Hematopoietic multipotent progenitor cell treated with erythropoietin and hydrocortisone succinate and interleukin-3 and kit ligand, for 6 days (in vitro differentiated cells): ENCODE measurements around the gene COA3.

Experiments used
- DNase-seq: peaks from one replicate; pipeline ENCODE4 v3.0.0-alpha.2; 2015

COA3 gene, protein sequence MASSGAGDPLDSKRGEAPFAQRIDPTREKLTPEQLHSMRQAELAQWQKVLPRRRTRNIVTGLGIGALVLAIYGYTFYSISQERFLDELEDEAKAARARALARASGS

DNA sequence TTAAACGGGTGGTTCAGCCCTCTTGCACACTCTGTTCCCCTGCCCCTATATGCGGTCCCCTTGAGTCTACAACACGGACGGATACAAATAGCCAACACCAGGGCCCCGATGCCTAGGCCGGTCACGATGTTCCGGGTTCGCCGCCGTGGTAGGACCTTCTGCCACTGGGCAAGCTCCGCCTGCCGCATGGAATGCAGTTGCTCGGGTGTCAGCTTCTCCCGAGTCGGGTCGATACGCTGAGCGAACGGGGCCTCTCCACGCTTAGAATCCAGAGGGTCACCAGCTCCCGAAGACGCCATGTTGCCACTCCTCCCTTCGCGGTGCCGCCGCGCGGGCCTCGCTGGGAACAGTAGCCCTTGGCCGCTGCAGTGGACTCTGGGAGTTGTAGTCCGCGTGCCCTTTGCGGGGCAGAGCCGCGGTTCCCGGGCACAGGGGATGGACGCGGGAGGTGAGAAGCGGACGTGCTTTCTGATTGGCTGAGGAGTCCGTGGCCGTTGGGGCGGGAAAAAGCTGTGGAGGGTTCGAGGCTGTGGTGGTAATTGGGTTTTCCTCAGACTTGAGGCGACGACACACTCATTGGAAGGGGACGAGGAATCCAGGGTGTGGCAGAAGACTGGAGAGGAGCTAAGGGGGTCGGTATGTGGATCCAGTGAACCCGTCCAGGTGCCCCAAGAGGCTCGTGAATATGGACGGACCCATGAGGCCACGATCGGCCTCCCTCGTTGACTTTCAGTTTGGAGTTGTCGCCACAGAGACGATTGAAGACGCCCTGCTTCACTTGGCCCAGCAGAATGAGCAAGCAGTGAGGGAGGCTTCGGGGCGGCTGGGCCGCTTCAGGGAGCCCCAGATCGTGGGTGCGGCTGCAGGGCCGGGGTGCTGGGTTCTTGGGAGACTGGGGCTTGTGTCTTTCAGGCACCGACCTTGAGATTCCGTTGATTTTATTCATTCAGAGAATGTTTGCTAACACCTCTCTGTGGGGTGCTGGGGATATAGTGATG lies at the start of gene COA3, which contains the start of gene CNTD1:
Gene COA3, minus strand, starts transcription at position 322 of the 998 bp plus-strand sequence. Its CDS starts 23 bp downstream, at position 299.
Gene CNTD1, plus strand, starts transcription at position 479 of the 998 bp plus-strand sequence. Its CDS starts 207 bp downstream, at position 686.
- DNase-seq, result peak; percentile 91

DNA sequence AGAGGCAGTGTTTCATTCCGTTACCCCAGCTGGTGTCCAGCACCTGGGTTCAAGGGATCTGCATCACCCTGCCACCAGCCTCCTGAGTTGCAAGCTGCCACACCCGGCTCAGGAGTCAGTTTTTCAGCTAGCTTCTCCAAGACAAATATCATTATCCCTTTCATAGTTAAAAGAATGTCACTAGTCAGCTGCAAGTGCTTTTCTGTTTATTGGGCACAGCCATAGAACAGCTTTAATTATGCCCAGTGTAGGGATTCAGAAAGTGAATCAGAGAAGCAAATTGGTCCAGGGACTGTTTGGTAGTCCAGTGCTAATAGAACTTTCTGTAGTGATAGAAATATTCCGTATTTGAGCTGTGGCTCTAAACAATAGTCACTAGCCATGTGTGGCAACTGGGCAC lies 49.6 kb upstream of the COA3 start:
- DNase-seq, result no peak

- no peak for DNase-seq
Measured at GRCh38 chr17:42846594-42847280, 48.2 kb upstream of the COA3 start.

- DNase-seq, result no peak
Measured at GRCh38 chr17:42845918-42846593, 47.6 kb upstream of the COA3 start.

- no peak for DNase-seq
Measured at GRCh38 chr17:42845556-42845917, 47.0 kb upstream of the COA3 start.

GRCh38 chr17:42844761-42845555 lies 46.5 kb upstream of the COA3 start:
- DNase-seq, result no peak

- DNase-seq, result no peak
Measured at GRCh38 chr17:42844271-42844670, 45.8 kb upstream of the COA3 start, which contains the start of gene AOC2. Gene AOC2 (plus strand): TSS chr17:42844580. CDS start chr17:42844627, 47 bp downstream.

DNA sequence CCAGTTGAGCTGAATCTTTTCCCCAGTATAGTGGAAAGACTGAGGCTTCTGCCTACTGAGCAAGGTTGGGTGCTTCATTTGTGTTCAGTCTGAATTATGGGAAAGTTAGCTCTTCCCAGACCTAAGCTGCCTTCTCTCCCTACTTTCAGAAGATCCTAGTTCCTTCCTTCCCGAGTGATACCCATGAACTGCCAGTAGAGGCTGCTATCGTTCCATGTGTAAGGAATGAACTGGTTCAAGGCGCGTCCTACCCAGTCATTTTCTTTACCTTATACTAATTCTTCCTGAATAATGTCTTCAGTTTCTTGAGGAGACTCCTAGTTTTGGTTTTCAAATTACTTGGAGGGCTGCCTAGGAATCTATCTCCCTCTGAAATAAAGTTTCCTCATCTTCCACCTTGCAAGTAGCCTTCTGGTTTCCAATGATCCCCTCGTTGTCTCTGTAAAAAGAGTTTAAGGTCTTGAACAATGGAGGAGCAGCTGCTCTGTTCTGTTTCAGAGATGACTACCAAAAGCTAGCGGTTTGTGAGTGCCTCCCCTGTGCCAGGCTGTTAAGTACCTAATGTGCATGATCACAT lies 44.9 kb upstream of the COA3 start:
- peak; percentile 80 for DNase-seq

GRCh38 chr17:42841975-42842685 lies 43.6 kb upstream of the COA3 start:
- no peak for DNase-seq

GRCh38 chr17:42835732-42836131 lies 37.2 kb upstream of the COA3 start:
- no peak for DNase-seq

GRCh38 chr17:42833767-42834422 lies 35.4 kb upstream of the COA3 start:
- peak; percentile 23 for DNase-seq

- peak; percentile 92 for DNase-seq
Measured at GRCh38 chr17:42832934-42833766, 34.6 kb upstream of the COA3 start, which contains the start of gene PSME3. Gene PSME3 (plus strand): TSS chr17:42833397. CDS start chr17:42833632, 235 bp downstream.

GRCh38 chr17:42832213-42832933 lies 33.9 kb upstream of the COA3 start:
- no peak for DNase-seq

- no peak for DNase-seq
Measured at GRCh38 chr17:42830971-42831370, 32.5 kb upstream of the COA3 start.

GRCh38 chr17:42827472-42827871 lies 29.0 kb upstream of the COA3 start:
- no peak for DNase-seq

DNA sequence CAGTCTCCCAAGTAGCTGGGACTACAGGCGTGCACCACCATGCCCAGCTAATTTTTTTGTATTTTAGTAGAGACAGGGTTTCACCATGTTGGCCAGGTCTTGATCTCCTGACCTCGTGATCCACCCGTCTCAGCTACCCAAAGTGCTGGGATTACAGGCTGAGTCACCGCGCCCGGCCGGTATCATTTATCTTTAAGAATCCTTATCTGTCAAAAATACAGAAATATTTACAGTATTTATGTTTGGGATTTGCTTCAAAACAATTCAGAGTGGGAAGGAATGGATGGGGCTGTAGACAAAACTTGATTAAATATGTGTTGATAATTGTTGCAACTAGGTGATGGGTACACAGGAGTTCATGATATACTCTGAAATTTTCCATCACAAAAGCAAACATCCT lies 22.7 kb upstream of the COA3 start:
- no peak for DNase-seq

GRCh38 chr17:42819939-42820535 lies 21.5 kb upstream of the COA3 start:
- DNase-seq, result peak; percentile 88

DNA sequence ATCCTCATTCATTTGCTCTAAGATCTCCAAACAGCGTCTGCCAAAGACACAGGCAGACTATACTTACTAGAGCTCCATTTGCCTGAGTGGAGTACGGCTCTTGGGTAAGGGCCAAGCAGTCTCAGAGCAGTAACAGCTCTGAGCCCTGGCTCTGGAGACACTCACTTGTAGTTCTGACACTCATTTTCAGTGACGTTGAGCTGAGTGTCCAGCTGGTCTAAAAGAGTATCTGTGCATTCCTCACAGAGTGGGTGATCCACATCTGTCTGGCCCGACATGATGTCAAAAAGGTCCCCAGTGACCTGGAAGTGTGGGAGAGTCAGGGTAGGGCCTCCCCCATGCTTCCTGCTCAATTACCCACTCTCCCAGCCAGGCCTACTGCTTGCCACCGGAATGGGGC lies 19.9 kb upstream of the COA3 start:
- no peak for DNase-seq
